Common myeloid progenitor, CD34-positive (primary cell): ENCODE measurements around the gene VWA5B1.

Experiments used
- CTCF ChIA-PET: fragments of 350-600 bp; sonication (Branson Sonifier 250); formaldehyde crosslinking; loops from one replicate; lab custom pipeline; 2021; ENCODE audit warnings: antibody characterized with exemption; lab: Charles Lee
- POLR2A ChIA-PET: fragments of 350-600 bp; sonication (Branson Sonifier 250); formaldehyde crosslinking; loops from one replicate; lab custom pipeline; 2021; ENCODE audit warnings: antibody characterized with exemption; lab: Charles Lee
- DNase-seq, 3 donors: peaks; one replicate each; pipeline versions ENCODE4 v3.0.0 to v3.0.0-alpha.2; 2013
- H3K27ac ChIP-seq, 2 experiments: 1 replicate in 1 of 2; 2 replicates in 1 of 2; pipeline ENCODE4 v1.7.0; 2013; ENCODE audit warnings: inconsistent platforms in 2 of 2, low read length in 2 of 2, mild to moderate bottlenecking in 2 of 2, low read depth in 1 of 2, moderate library complexity in 1 of 2; ENCODE audit not compliant: severe bottlenecking in 2 of 2, insufficient read depth in 1 of 2, poor library complexity in 1 of 2
- H3K27me3 ChIP-seq, 5 experiments: replicated peaks in 2 of 5; 1 replicate in 3 of 5; 2 replicates in 2 of 5; pipeline versions ENCODE4 v1.6.1 to v1.7.0; 2013; ENCODE audit warnings: low read length in 4 of 5, mild to moderate bottlenecking in 2 of 5, moderate library complexity in 2 of 5, inconsistent platforms in 1 of 5; ENCODE audit not compliant: insufficient read depth in 5 of 5, control insufficient read depth in 4 of 5
- H3K36me3 ChIP-seq, 4 experiments: 1 replicate in 2 of 4; 2 replicates in 2 of 4; pipeline versions ENCODE4 v1.6.1 to v1.7.0; 2013; ENCODE audit warnings: low read length in 3 of 4, control low read depth in 1 of 4, mild to moderate bottlenecking in 1 of 4; ENCODE audit not compliant: control insufficient read depth in 4 of 4, insufficient read depth in 4 of 4
- H3K4me1 ChIP-seq, 4 experiments: 1 replicate in 3 of 4; 2 replicates in 1 of 4; pipeline versions ENCODE4 v1.6.1 to v1.7.1; 2013; ENCODE audit warnings: low read length in 3 of 4, mild to moderate bottlenecking in 3 of 4, control low read depth in 1 of 4, inconsistent platforms in 1 of 4, moderate library complexity in 1 of 4; ENCODE audit not compliant: control insufficient read depth in 4 of 4, insufficient read depth in 4 of 4; ENCODE audit errors: control extremely low read depth in 1 of 4
- H3K4me3 ChIP-seq, 7 experiments: 1 replicate in 4 of 7; 2 replicates in 3 of 7; pipeline versions ENCODE4 v1.5.1 to v1.7.0; 2013; ENCODE audit warnings: mild to moderate bottlenecking in 7 of 7, low read length in 6 of 7, moderate library complexity in 6 of 7, inconsistent platforms in 2 of 7, low read depth in 2 of 7, control low read depth in 1 of 7; ENCODE audit not compliant: insufficient read depth in 4 of 7, control insufficient read depth in 1 of 7; ENCODE audit errors: extremely low read depth in 1 of 7
- H3K9me3 ChIP-seq, 5 experiments: 1 replicate in 4 of 5; 2 replicates in 1 of 5; pipeline versions ENCODE4 v1.6.1 to v1.7.1; 2013; ENCODE audit warnings: low read length in 4 of 5, mild to moderate bottlenecking in 2 of 5, inconsistent platforms in 1 of 5, low read depth in 1 of 5, moderate library complexity in 1 of 5; ENCODE audit not compliant: control insufficient read depth in 4 of 5, insufficient read depth in 2 of 5; ENCODE audit errors: control extremely low read depth in 1 of 5
- WGBS: methylation state at CpG from one replicate; pipeline ENCODE4 v1.1.5; 2013; ENCODE audit not compliant: insufficient coverage; 5-methylcytosine and 5-hydroxymethylcytosine counted together

Gene VWA5B1

GRCh38 chr1:20367116-20367585 lies 76.5 kb downstream of the VWA5B1 start:
- no peaks in the 10 kb centered on the region for H3K9me3 ChIP-seq
- CTCF ChIA-PET, result no interaction called here
- no peak overlapping the region for H3K27ac ChIP-seq
- H3K4me3 ChIP-seq, result peak overlapping the region in 1 of 7 experiments; percentile 25
- WGBS, result 9% methylated on average over 11 of the region's 11 CpGs
- DNase-seq, result peak in 2 of 3 donors; percentile 11 to 18
- H3K36me3 ChIP-seq, result no peaks in the 10 kb centered on the region
- POLR2A ChIA-PET, result no interaction called here
- peaks cover 11 to 97% (median 29%) of the 10 kb centered on the region in 5 experiments for H3K27me3 ChIP-seq
- H3K4me1 ChIP-seq, result peaks cover 0 to 7% (median 0%) of the 10 kb centered on the region in 4 experiments

DNA sequence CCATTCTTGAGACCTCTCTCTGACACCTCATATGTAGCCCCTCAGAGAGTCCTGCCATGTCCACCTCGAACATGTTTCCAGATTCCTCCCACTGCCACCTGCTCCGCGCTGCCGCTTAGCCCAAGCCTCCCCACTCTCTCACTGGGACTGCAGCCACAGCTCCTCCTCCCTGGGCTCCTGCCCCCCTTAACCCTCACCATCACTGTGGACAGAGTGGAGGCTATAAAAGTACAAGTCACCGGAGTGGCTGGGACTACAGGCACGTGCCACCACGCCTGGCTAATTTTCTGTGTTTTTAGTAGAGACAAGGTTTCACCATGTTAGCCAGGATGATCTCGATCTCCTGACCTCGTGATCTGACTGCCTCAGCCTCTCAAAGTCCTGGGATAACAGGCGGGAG lies 77.0 kb downstream of the VWA5B1 start:
- H3K4me1 ChIP-seq, result peaks cover 0 to 7% (median 0%) of the 10 kb centered on the region in 4 experiments
- 62% methylated on average over 7 of the region's 10 CpGs for WGBS
- DNase-seq, result no peak
- ChIA-PET POLR2A (no interaction called here), CTCF (no interaction called here)
- no peaks in the 10 kb centered on the region for H3K36me3 ChIP-seq
- no peaks in the 10 kb centered on the region for H3K9me3 ChIP-seq
- no peak overlapping the region for H3K27ac ChIP-seq
- H3K27me3 ChIP-seq, result peaks cover 8 to 93% (median 27%) of the 10 kb centered on the region in 5 experiments
- H3K4me3 ChIP-seq, result no peak overlapping the region

DNA sequence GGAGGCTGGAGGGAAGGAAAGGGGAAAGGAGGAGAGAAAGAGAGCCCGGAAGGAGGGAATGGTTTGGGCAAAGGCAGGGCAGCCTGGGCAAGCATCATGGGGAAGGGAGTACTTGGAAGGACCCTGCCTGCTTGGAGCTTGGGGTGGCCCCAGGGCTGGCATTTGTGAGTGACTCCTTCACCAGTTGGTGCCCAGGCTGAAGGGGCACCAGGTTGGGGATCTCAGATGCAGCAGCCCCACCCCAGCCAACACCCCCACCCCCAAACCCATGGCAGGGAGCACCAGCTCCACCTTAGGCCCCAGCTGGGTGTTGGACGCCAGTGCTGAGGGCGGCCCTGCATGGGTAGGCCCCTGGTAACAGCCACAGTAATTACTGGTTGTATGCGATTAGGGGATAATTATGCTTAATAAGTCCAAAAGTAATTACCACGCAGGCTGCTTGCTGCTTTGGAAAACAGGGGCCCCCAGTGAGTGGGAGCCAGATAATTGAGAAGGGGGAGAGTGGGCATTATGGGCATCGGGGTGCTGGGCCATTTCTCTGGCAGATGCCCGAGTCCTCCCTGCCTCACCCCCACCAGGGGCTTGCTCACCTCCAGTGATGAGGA lies 78.3 kb downstream of the VWA5B1 start:
- H3K36me3 ChIP-seq, result no peaks in the 10 kb centered on the region
- ChIA-PET CTCF (no interaction called here), POLR2A (no interaction called here)
- DNase-seq, result no peak
- 79% methylated on average over 4 of the region's 7 CpGs for WGBS
- no peaks in the 10 kb centered on the region for H3K9me3 ChIP-seq
- H3K27ac ChIP-seq, result no peak overlapping the region
- H3K27me3 ChIP-seq, result peaks cover 8 to 95% (median 25%) of the 10 kb centered on the region in 5 experiments
- H3K4me1 ChIP-seq, result peaks cover 0 to 7% (median 0%) of the 10 kb centered on the region in 4 experiments
- no peak overlapping the region for H3K4me3 ChIP-seq

DNA sequence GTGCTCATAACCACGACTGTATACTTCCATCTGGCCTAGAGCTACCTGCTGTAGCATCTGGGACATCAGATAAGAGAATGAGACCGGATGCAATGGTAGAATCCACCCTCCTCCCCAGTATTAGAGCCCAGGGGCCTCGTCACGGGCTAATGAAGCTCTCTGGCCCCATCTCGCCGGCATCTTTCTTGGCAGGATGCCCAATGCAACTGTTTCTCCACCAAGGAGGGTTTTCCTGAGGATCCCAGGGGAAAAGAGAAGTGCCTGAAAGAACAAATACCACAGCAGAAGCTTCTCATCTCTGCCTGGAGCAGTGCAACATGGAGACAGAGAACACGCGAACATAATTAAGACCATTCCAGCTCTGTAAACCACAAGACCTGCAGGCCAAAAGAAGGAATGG lies 80.0 kb downstream of the VWA5B1 start:
- Histone ChIP-seq H3K9me3 (no peaks in the 10 kb centered on the region), H3K36me3 (no peaks in the 10 kb centered on the region), H3K27me3 (peaks cover 6 to 86% (median 20%) of the 10 kb centered on the region in 5 experiments), H3K27ac (no peak overlapping the region), H3K4me3 (no peak overlapping the region), H3K4me1 (peaks cover 0 to 7% (median 0%) of the 10 kb centered on the region in 4 experiments)
- POLR2A ChIA-PET, result no interaction called here
- 31% methylated on average over 8 of the region's 8 CpGs for WGBS
- CTCF ChIA-PET, result no interaction called here
- DNase-seq, result peak in 1 of 3 donors; percentile 12

GRCh38 chr1:20371411-20371810 lies 80.7 kb downstream of the VWA5B1 start:
- ChIA-PET POLR2A (no interaction called here), CTCF (no interaction called here)
- WGBS, result 42% methylated on average over 4 of the region's 6 CpGs
- Histone ChIP-seq H3K4me3 (no peak overlapping the region), H3K4me1 (peaks cover 0 to 3% (median 0%) of the 10 kb centered on the region in 4 experiments), H3K9me3 (no peaks in the 10 kb centered on the region), H3K27me3 (peaks cover 6 to 85% (median 16%) of the 10 kb centered on the region in 5 experiments), H3K27ac (no peak overlapping the region), H3K36me3 (no peaks in the 10 kb centered on the region)
- DNase-seq, result peak in 2 of 3 donors; percentile 18 to 19

GRCh38 chr1:20371883-20372282 lies 81.2 kb downstream of the VWA5B1 start:
- ChIA-PET POLR2A (no interaction called here), CTCF (no interaction called here)
- Histone ChIP-seq H3K36me3 (no peaks in the 10 kb centered on the region), H3K27ac (no peak overlapping the region), H3K27me3 (peaks cover 7 to 80% (median 16%) of the 10 kb centered on the region in 5 experiments), H3K4me1 (no peaks in the 10 kb centered on the region), H3K9me3 (no peaks in the 10 kb centered on the region), H3K4me3 (no peak overlapping the region)
- DNase-seq, result no peak
- no CpG with 5 or more reads among the region's 2 CpGs for WGBS

DNA sequence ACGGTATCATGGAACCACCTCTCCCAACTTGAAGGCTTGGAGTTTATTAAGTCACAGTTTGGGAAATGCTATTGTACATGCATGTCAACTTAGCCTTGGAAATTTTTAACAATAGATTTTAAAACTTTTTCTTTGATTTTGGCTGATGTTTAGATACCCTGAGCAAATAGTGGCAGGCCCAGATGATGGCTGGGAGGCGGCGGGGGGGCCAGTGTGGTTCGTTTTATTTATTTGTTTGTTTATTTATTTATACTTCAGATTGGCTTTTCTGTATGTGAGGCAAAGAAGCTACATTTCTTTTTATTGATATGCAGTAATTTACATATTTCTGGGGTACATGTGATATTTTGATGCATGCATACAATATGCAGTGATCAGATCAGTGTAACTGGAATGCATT lies 82.0 kb downstream of the VWA5B1 start:
- Histone ChIP-seq H3K27me3 (peaks cover 7 to 72% (median 10%) of the 10 kb centered on the region in 5 experiments), H3K4me1 (no peaks in the 10 kb centered on the region), H3K4me3 (no peak overlapping the region), H3K9me3 (no peaks in the 10 kb centered on the region), H3K27ac (no peak overlapping the region), H3K36me3 (no peaks in the 10 kb centered on the region)
- WGBS, result 100% methylated on average over 1 of the region's 4 CpGs
- CTCF ChIA-PET, result no interaction called here
- POLR2A ChIA-PET, result no interaction called here
- no peak for DNase-seq
